AG10803 (cell line): ENCODE measurements around the gene OR4F6.

Experiments used
- DNase-seq: peaks from one replicate; pipeline ENCODE4 v3.0.0; 2010; ENCODE audit warnings: low read depth
- H3K4me3 ChIP-seq: 2 replicates; pipeline ENCODE4 v1.5.1; 2011; ENCODE audit warnings: mild to moderate bottlenecking, low read length, control low read depth
- TF ChIP-seq, protein P1 (sequence below): conservative IDR thresholded peaks from 2 replicates; pipeline ENCODE4 v1.5.1; 2011; ENCODE audit warnings: mild to moderate bottlenecking, low read length, control low read depth, inconsistent platforms

The OR4F6 gene

DNA sequence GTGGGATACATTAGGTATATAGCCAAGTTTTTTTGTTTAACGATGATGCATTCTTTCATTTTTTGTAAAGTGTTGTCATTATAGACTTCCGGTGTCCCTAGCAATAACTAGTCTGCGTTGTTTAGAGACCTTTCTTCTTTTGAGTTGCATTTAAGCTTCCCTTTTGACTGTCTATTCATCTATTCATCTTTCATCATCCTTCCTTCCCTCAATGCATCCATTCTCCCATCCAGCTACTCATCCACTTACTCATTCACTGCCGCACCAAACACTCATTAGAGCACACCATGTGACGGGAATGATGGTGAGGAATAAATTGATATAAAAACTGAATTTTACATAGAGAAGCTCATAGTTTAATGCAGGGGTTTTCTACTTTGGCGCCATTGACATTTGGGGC, 41.6 kb downstream of the OR4F6 start:
- no peak overlapping the region for H3K4me3 ChIP-seq
- no peak for DNase-seq
- TF ChIP-seq, protein P1, sequence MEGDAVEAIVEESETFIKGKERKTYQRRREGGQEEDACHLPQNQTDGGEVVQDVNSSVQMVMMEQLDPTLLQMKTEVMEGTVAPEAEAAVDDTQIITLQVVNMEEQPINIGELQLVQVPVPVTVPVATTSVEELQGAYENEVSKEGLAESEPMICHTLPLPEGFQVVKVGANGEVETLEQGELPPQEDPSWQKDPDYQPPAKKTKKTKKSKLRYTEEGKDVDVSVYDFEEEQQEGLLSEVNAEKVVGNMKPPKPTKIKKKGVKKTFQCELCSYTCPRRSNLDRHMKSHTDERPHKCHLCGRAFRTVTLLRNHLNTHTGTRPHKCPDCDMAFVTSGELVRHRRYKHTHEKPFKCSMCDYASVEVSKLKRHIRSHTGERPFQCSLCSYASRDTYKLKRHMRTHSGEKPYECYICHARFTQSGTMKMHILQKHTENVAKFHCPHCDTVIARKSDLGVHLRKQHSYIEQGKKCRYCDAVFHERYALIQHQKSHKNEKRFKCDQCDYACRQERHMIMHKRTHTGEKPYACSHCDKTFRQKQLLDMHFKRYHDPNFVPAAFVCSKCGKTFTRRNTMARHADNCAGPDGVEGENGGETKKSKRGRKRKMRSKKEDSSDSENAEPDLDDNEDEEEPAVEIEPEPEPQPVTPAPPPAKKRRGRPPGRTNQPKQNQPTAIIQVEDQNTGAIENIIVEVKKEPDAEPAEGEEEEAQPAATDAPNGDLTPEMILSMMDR: no peak

DNA sequence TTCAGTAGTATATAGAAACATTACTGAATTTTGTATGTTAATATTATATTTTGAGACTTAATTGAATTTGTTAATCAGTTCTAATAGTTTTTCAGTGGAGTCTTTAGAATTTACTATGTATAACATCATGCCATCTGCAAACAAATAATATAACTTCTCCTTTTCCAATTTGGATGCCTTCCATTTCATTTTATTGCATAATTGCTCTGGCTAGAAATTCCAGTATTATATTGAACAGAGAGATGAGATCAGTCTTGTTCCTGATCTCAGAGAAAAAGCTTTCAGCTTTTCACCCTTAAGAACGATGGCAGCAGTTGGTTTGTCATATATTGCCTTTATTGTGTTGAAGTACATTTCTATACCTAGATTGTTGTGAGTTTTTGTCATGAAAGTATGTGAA, 49.0 kb downstream of the OR4F6 start:
- TF ChIP-seq, protein P1: no peak
- peak; percentile 17 for DNase-seq
- H3K4me3 ChIP-seq: no peak overlapping the region
